HL-60/S4 treated with retinoic acid at 250 ng/mL for 4 days and 3 days (cell line): ENCODE results near the gene RASSF5.

ENCODE experiments used
- in situ Hi-C: fragments of 300-500 bp; cut with MboI; formaldehyde crosslinking; loops from 2 replicates; pipeline ENCODE4 v1.7.0; 2022; ENCODE audit warnings: low sequenced_read_pairs

The RASSF5 gene

GRCh38 chr1:206513312-206514111, 6.2 kb downstream of the RASSF5 start:
- in situ Hi-C loops, result no loop called here

GRCh38 chr1:206514813-206515387, 7.6 kb downstream of the RASSF5 start:
- in situ Hi-C loops, result no loop called here

- in situ Hi-C loops, result no loop called here
These were observed 9.3 kb downstream of the RASSF5 start for GRCh38 chr1:206516728-206516990.

- in situ Hi-C loops, result no loop called here
These were observed 10.5 kb downstream of the RASSF5 start for GRCh38 chr1:206517784-206518183.

- in situ Hi-C loops, result no loop called here
These were observed 10.9 kb downstream of the RASSF5 start for GRCh38 chr1:206518206-206518605.

- in situ Hi-C loops, result no loop called here
These were observed 11.4 kb downstream of the RASSF5 start for GRCh38 chr1:206518743-206519142.

- in situ Hi-C loops, result no loop called here
These were observed 13.8 kb downstream of the RASSF5 start for GRCh38 chr1:206521127-206521526.

GRCh38 chr1:206521694-206522402, 14.5 kb downstream of the RASSF5 start:
- in situ Hi-C loops, result no loop called here

- in situ Hi-C loops, result no loop called here
These were observed 17.5 kb downstream of the RASSF5 start for GRCh38 chr1:206524739-206525364.

- in situ Hi-C loops, result no loop called here
These were observed 19.0 kb downstream of the RASSF5 start for GRCh38 chr1:206526064-206526911.

GRCh38 chr1:206529425-206529824, 22.1 kb downstream of the RASSF5 start:
- in situ Hi-C loops, result no loop called here

- in situ Hi-C loops, result no loop called here
These were observed 25.0 kb downstream of the RASSF5 start for GRCh38 chr1:206532368-206532767.

- in situ Hi-C loops, result no loop called here
These were observed 27.2 kb downstream of the RASSF5 start for GRCh38 chr1:206534552-206534951.

GRCh38 chr1:206535853-206536188, 28.5 kb downstream of the RASSF5 start:
- in situ Hi-C loops, result no loop called here

- in situ Hi-C loops, result no loop called here
These were observed 29.8 kb downstream of the RASSF5 start for GRCh38 chr1:206537141-206537540.

- in situ Hi-C loops, result no loop called here
These were observed 30.9 kb downstream of the RASSF5 start for GRCh38 chr1:206538086-206538770.

GRCh38 chr1:206538901-206539640, 31.7 kb downstream of the RASSF5 start:
- in situ Hi-C loops, result no loop called here

GRCh38 chr1:206540044-206540780, 32.9 kb downstream of the RASSF5 start:
- in situ Hi-C loops, result no loop called here

GRCh38 chr1:206541236-206541833, 34.0 kb downstream of the RASSF5 start:
- in situ Hi-C loops, result no loop called here
